HEK293 (cell line): ENCODE data around the gene IGLON5.

ENCODE experiments used
- CTCF ChIP-seq: fragments of 450-650 bp; formaldehyde crosslinking; IDR thresholded peaks from 2 replicates; pipeline ENCODE4 v1.5.1; 2016; ENCODE audit warnings: missing biosample characterization, missing genetic modification characterization
- EGR2 ChIP-seq: fragments of 450-650 bp; formaldehyde crosslinking; IDR thresholded peaks from 2 replicates; pipeline ENCODE4 v1.5.1; 2016; ENCODE audit warnings: low read depth, missing biosample characterization, missing genetic modification characterization
- HIC1 ChIP-seq: fragments of 450-650 bp; formaldehyde crosslinking; IDR thresholded peaks from 2 replicates; pipeline ENCODE4 v1.5.1; 2016; ENCODE audit warnings: missing biosample characterization, missing genetic modification characterization
- HOXC10 ChIP-seq: sonication (generic); formaldehyde crosslinking; IDR thresholded peaks from 2 replicates; pipeline ENCODE4 v1.8.1; 2023; ENCODE audit warnings: mild to moderate bottlenecking, missing genetic modification reagents
- INSM2 ChIP-seq: fragments of 450-650 bp; formaldehyde crosslinking; IDR thresholded peaks from 2 replicates; pipeline ENCODE4 v1.5.1; 2016; ENCODE audit warnings: missing biosample characterization, missing genetic modification characterization
- KLF1 ChIP-seq: fragments of 450-650 bp; formaldehyde crosslinking; IDR thresholded peaks from 2 replicates; pipeline ENCODE4 v1.5.1; 2016; ENCODE audit warnings: missing biosample characterization, missing genetic modification characterization
- KLF7 ChIP-seq: fragments of 450-650 bp; formaldehyde crosslinking; IDR thresholded peaks from 2 replicates; pipeline ENCODE4 v1.5.1; 2016; ENCODE audit warnings: missing biosample characterization, missing genetic modification characterization, borderline replicate concordance
- SCRT1 ChIP-seq: fragments of 450-650 bp; formaldehyde crosslinking; IDR thresholded peaks from 2 replicates; pipeline ENCODE4 v1.5.1; 2016; ENCODE audit warnings: missing biosample characterization, missing genetic modification characterization, borderline replicate concordance
- TCF7L2 ChIP-seq: IDR thresholded peaks from 2 replicates; pipeline ENCODE4 v1.6.1; 2011; ENCODE audit warnings: low read depth, mild to moderate bottlenecking, inconsistent platforms, low read length, moderate library complexity, borderline replicate concordance
- YY1 ChIP-seq: fragments of 450-650 bp; formaldehyde crosslinking; IDR thresholded peaks from 2 replicates; pipeline ENCODE4 v1.5.1; 2018; ENCODE audit warnings: missing biosample characterization, missing genetic modification characterization
- YY2 ChIP-seq: fragments of 450-650 bp; formaldehyde crosslinking; IDR thresholded peaks from 2 replicates; pipeline ENCODE4 v1.5.1; 2016; ENCODE audit warnings: missing biosample characterization, missing genetic modification characterization
- ZBTB7A ChIP-seq: fragments of 450-650 bp; formaldehyde crosslinking; IDR thresholded peaks from 2 replicates; pipeline ENCODE4 v1.5.1; 2016; ENCODE audit warnings: low read depth, missing biosample characterization, missing genetic modification characterization
- ZFP69B ChIP-seq: fragments of 450-650 bp; formaldehyde crosslinking; IDR thresholded peaks from 2 replicates; pipeline ENCODE4 v1.5.1; 2016; ENCODE audit warnings: missing biosample characterization, missing genetic modification characterization
- ZNF138 ChIP-seq: fragments of 450-650 bp; formaldehyde crosslinking; IDR thresholded peaks from 2 replicates; pipeline ENCODE4 v1.5.1; 2016; ENCODE audit warnings: missing biosample characterization, missing genetic modification characterization, borderline replicate concordance
- ZNF175 ChIP-seq: fragments of 450-650 bp; formaldehyde crosslinking; IDR thresholded peaks from 2 replicates; pipeline ENCODE4 v1.5.1; 2016; ENCODE audit warnings: missing biosample characterization, missing genetic modification characterization
- ZNF221 ChIP-seq: fragments of 450-650 bp; formaldehyde crosslinking; IDR thresholded peaks from 2 replicates; pipeline ENCODE4 v1.5.1; 2017; ENCODE audit warnings: missing biosample characterization, missing genetic modification characterization, borderline replicate concordance
- ZNF23 ChIP-seq: fragments of 450-650 bp; formaldehyde crosslinking; IDR thresholded peaks from 2 replicates; pipeline ENCODE4 v1.5.1; 2016; ENCODE audit warnings: missing biosample characterization, missing genetic modification characterization, borderline replicate concordance
- ZNF335 ChIP-seq: fragments of 450-650 bp; formaldehyde crosslinking; conservative IDR thresholded peaks from 2 replicates; pipeline ENCODE4 v1.5.1; 2016; ENCODE audit warnings: missing biosample characterization, missing genetic modification characterization
- ZNF354C ChIP-seq: fragments of 450-650 bp; formaldehyde crosslinking; IDR thresholded peaks from 2 replicates; pipeline ENCODE4 v1.5.1; 2016; ENCODE audit warnings: missing biosample characterization, missing genetic modification characterization, low read depth, borderline replicate concordance
- ZNF391 ChIP-seq: fragments of 450-650 bp; formaldehyde crosslinking; IDR thresholded peaks from 2 replicates; pipeline ENCODE4 v1.5.1; 2016; ENCODE audit warnings: low read depth, missing biosample characterization, missing genetic modification characterization, borderline replicate concordance
- ZNF488 ChIP-seq: fragments of 450-650 bp; formaldehyde crosslinking; IDR thresholded peaks from 2 replicates; pipeline ENCODE4 v1.5.1; 2016; ENCODE audit warnings: missing biosample characterization, missing genetic modification characterization
- ZNF549 ChIP-seq: fragments of 450-650 bp; IDR thresholded peaks from 2 replicates; pipeline ENCODE4 v1.5.1; 2018; ENCODE audit warnings: missing biosample characterization, missing genetic modification characterization, mild to moderate bottlenecking, inconsistent platforms, moderate library complexity
- ZNF639 ChIP-seq: fragments of 450-650 bp; formaldehyde crosslinking; IDR thresholded peaks from 2 replicates; pipeline ENCODE4 v1.5.1; 2016; ENCODE audit warnings: missing biosample characterization, missing genetic modification characterization
- ZNF658 ChIP-seq: fragments of 450-650 bp; formaldehyde crosslinking; IDR thresholded peaks from 2 replicates; pipeline ENCODE4; 2016; ENCODE audit warnings: missing biosample characterization, missing genetic modification characterization
- ZNF692 ChIP-seq: fragments of 450-650 bp; formaldehyde crosslinking; IDR thresholded peaks from 2 replicates; pipeline ENCODE4 v1.5.1; 2016; ENCODE audit warnings: missing biosample characterization, missing genetic modification characterization
- ZNF785 ChIP-seq: fragments of 450-650 bp; formaldehyde crosslinking; IDR thresholded peaks from 2 replicates; pipeline ENCODE4 v1.5.1; 2016; ENCODE audit warnings: missing biosample characterization, missing genetic modification characterization
- ZNF791 ChIP-seq: fragments of 450-650 bp; formaldehyde crosslinking; IDR thresholded peaks from 2 replicates; pipeline ENCODE4 v1.5.1; 2016; ENCODE audit warnings: missing biosample characterization, missing genetic modification characterization

The IGLON5 gene

GRCh38 chr19:51339313-51339686 is 27.9 kb downstream of the IGLON5 start (continued):
- TF ChIP-seq INSM2, result no peak
- peak; percentile 8; the same call in 1 of the 2 replicates for TF ChIP-seq ZNF23 (tag by site-specific recombination)
- no peak for TF ChIP-seq EGR2 (tag by site-specific recombination)
- TF ChIP-seq YY2 (tag by site-specific recombination), result no peak
- no peak for TF ChIP-seq YY1 (tag by site-specific recombination)
- 0 out of 2 replicates have a peak, but pooled peaks have one; percentile 14 for TF ChIP-seq ZNF785 (tag by site-specific recombination)
- TF ChIP-seq ZNF692 (tag by site-specific recombination), result peak; percentile 72
- TF ChIP-seq ZNF639 (tag by site-specific recombination), result no peak
- no peak for TF ChIP-seq SCRT1 (tag by site-specific recombination)
- TF ChIP-seq ZNF221 (tag by site-specific recombination), result no peak
- no peak for TF ChIP-seq ZNF658 (tag by site-specific recombination)
- TF ChIP-seq ZNF549 (tag by site-specific recombination), result no peak
- peak; percentile 44; the same call in 1 of the 2 replicates for TF ChIP-seq ZNF138 (tag by site-specific recombination)
- 0 out of 2 replicates have a peak, but pooled peaks have one; percentile 21 for TF ChIP-seq KLF7
- TF ChIP-seq ZNF175, result 0 out of 2 replicates have a peak, but pooled peaks have one; percentile 14
- TF ChIP-seq ZBTB7A (tag by site-specific recombination), result no peak
- TF ChIP-seq TCF7L2, result no peak
- TF ChIP-seq HIC1 (tag by site-specific recombination), result peak; percentile 60; the same call in 1 of the 2 replicates
- TF ChIP-seq ZNF335 (tag by site-specific recombination), result peak; percentile 76
- TF ChIP-seq ZNF354C (tag by site-specific recombination), result no peak
- no peak for TF ChIP-seq ZNF391 (tag by site-specific recombination)
- no peak for TF ChIP-seq ZNF791 (tag by site-specific recombination)
- 0 out of 2 replicates have a peak, but pooled peaks have one; percentile 29 for TF ChIP-seq ZNF488
- TF ChIP-seq KLF1, result peak; percentile 41; the same call in 1 of the 2 replicates
- peak; percentile 7; the same call in 1 of the 2 replicates for TF ChIP-seq CTCF (tag by site-specific recombination)
- no peak for TF ChIP-seq HOXC10
- TF ChIP-seq ZFP69B (tag by site-specific recombination), result peak; percentile 86
